Suprapubic skin (tissue), 3 donors: ENCODE results near the gene HOXA9.

Source experiments
- CTCF ChIP-seq, 2 donors: fragments of 200-600 bp in 1 of 2; fragments of 450-650 bp in 1 of 2; sonication (generic) in 1 of 2; IDR thresholded peaks; one replicate each; pipeline ENCODE4 v1.5.1; 2016 to 2019; ENCODE audit warnings: antibody characterized with exemption in 2 of 2, mild to moderate bottlenecking in 1 of 2, moderate library complexity in 1 of 2
- POLR2A ChIP-seq, 2 donors: fragments of 450-650 bp; IDR thresholded peaks; one replicate each; pipeline ENCODE4 v1.6.1; 2017; ENCODE audit warnings: antibody characterized with exemption in 2 of 2, mild to moderate bottlenecking in 2 of 2, moderate library complexity in 2 of 2

- no peak for TF ChIP-seq CTCF (IDR thresholded peaks at IDR 0.05)
- TF ChIP-seq POLR2A (IDR thresholded peaks at IDR 0.05): no peak
Measured at GRCh38 chr7:27133409-27134231, 31.7 kb downstream of the HOXA9 start.
